Keratinocyte (primary cell): ENCODE measurements around the gene FGGY.

Experiments used
- EZH2 ChIP-seq: IDR thresholded peaks from one replicate; pipeline ENCODE4 v1.6.1; 2012; ENCODE audit warnings: inconsistent platforms, mild to moderate bottlenecking, low read length, moderate library complexity
- TF ChIP-seq, protein P1 (sequence below), 3 experiments: IDR thresholded peaks in 1 of 3; conservative IDR thresholded peaks in 1 of 3; optimal IDR thresholded peaks in 1 of 3; 2 replicates in 2 of 3; 3 replicates in 1 of 3; pipeline versions ENCODE3 to v1.5.1; 2011; ENCODE audit warnings: low read length in 3 of 3, mild to moderate bottlenecking in 3 of 3, moderate library complexity in 2 of 3, control low read depth in 1 of 3, inconsistent platforms in 1 of 3; ENCODE audit not compliant: insufficient read depth in 2 of 3; ENCODE audit errors: extremely low read depth in 1 of 3

DNA sequence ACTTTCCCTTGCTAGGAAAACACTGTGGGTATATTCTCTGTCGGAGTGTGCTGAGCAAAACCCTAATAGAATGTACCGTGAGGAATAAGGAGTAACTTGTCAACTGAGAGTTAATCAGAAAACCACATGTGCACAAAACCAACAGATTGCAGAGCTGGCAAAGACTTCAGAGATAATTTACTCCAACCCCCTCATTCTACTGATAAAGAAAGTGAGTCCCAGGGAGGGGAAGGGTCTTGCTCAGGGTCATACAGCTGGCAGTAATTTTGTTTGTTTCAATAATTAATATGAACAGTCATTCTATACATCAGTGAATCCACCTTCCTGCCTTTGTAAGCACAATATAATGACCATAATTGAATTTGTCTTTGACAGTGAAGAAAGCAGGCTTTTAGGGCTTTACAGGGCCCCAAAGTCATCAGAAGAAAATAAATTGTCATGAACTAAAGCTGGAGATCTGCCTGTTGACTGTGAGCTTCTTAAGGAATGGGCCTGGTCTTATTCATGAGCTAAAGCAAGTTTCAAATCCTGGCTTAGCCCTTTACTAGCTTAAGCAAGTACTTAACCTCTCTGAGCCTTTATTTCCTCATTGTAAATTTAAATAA, 450.6 kb downstream of the FGGY start:
- TF ChIP-seq, protein P1, sequence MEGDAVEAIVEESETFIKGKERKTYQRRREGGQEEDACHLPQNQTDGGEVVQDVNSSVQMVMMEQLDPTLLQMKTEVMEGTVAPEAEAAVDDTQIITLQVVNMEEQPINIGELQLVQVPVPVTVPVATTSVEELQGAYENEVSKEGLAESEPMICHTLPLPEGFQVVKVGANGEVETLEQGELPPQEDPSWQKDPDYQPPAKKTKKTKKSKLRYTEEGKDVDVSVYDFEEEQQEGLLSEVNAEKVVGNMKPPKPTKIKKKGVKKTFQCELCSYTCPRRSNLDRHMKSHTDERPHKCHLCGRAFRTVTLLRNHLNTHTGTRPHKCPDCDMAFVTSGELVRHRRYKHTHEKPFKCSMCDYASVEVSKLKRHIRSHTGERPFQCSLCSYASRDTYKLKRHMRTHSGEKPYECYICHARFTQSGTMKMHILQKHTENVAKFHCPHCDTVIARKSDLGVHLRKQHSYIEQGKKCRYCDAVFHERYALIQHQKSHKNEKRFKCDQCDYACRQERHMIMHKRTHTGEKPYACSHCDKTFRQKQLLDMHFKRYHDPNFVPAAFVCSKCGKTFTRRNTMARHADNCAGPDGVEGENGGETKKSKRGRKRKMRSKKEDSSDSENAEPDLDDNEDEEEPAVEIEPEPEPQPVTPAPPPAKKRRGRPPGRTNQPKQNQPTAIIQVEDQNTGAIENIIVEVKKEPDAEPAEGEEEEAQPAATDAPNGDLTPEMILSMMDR (optimal IDR thresholded peaks at IDR 0.05 in 1 of 3, IDR thresholded peaks at IDR 0.05 in 1 of 3, conservative IDR thresholded peaks at IDR 0.05 in 1 of 3; ENCODE audit: extremely low read depth in 1 of 3, insufficient read depth in 2 of 3, low read length in 3 of 3), result no peak
- TF ChIP-seq EZH2, result no peak
